GM19452 (cell line): ENCODE results near the gene BZW1.
A peak's percentile ranks its signal among the peaks of the same experiment; 100 is the strongest.
"Not testable (repeated sequence)": the region's sequence is repeated elsewhere in the genome, so short reads cannot be mapped to it uniquely, and the experiment has no call there.

Source experiments
- ATAC-seq: cut with Tn5 transposase; IDR thresholded peaks from one replicate; pipeline ENCODE4 v1.9.1; 2021; ENCODE audit not compliant: unreplicated experiment

BZW1 gene

GRCh38 chr2:200790185-200790584, 21.5 kb upstream of the BZW1 start:
- ATAC-seq: no peak

DNA sequence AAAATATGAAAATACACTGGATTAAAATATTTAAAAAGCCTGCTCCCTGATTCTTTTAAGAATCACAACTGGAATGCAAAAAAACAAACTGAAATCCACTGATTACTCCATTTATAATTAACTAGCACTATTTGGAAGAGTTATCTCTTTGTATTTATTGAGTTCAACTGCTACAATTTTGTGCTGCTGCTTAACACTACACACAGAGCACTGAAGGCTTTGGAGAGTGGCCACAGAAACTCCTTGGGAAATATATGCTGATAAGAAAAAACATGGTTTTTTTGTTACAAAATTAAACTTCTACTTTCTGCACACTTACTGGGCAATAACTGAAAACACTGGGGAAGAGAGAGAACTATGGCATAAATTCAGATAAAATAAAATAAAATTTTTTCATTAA, 19.8 kb upstream of the BZW1 start:
- no peak for ATAC-seq

DNA sequence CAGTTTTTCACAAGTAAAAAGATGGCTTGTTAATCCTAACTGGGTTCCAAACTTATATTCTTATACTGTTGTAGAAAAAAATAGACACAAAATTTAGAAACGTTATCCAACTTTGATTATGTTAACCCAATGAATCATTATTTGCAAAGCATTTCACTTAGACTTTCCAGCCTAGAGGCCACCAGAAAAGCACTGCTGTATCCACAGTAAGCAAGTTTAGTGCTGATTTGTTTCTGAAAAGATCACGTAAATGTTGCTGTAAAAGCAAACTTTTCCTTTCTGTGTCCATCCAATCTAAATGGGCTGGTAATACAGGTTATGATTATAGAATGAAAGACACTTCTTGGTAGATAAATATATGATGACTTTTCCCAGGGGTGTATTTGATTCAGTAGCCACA, 17.6 kb upstream of the BZW1 start:
- no peak for ATAC-seq

GRCh38 chr2:200795028-200795440, 16.7 kb upstream of the BZW1 start:
- ATAC-seq: no peak

- no peak for ATAC-seq
Observed at GRCh38 chr2:200796561-200796960, 15.1 kb upstream of the BZW1 start.

- no peak for ATAC-seq
Observed at GRCh38 chr2:200797242-200797770, 14.4 kb upstream of the BZW1 start.

DNA sequence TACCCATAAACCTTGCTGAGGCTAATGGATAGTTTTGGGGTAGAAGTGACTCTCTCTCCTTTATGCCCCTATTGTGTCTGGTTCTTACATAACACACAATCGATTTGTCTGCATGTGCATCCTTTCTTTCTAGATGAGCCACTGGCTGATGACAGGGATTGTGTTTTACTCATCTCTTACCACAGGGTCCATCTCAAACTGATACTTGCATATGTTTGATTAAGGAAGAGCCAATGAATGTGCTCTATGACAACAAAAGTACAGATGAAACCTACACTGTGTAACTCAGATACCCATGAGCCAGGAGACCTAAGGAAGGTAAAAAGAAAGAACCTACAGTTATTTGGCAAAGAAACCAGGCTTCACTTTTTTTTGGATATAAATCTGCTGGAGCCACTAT, 13.2 kb upstream of the BZW1 start:
- no peak for ATAC-seq

- no peak for ATAC-seq
Observed at GRCh38 chr2:200800458-200800857, 11.3 kb upstream of the BZW1 start.

DNA sequence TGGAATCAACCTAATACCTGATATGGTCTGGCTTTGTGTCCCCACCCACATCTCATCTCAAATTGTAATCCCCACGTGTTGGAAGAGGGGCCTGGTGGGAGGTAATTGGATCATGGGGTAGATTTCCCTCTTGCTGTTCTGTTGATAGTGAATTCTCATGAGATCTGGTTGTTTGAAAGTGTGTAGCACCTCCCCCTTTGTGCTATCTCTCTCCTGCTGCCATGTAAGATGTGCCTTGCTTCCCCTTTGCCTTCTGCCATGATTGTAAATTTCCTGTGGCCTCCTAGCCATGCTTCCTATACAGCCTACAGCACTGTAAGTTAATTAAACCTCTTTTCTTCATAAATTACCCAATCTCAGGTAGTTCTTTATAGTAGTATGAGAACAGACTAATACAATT, 10.3 kb upstream of the BZW1 start:
- not testable (repeated sequence) for ATAC-seq

DNA sequence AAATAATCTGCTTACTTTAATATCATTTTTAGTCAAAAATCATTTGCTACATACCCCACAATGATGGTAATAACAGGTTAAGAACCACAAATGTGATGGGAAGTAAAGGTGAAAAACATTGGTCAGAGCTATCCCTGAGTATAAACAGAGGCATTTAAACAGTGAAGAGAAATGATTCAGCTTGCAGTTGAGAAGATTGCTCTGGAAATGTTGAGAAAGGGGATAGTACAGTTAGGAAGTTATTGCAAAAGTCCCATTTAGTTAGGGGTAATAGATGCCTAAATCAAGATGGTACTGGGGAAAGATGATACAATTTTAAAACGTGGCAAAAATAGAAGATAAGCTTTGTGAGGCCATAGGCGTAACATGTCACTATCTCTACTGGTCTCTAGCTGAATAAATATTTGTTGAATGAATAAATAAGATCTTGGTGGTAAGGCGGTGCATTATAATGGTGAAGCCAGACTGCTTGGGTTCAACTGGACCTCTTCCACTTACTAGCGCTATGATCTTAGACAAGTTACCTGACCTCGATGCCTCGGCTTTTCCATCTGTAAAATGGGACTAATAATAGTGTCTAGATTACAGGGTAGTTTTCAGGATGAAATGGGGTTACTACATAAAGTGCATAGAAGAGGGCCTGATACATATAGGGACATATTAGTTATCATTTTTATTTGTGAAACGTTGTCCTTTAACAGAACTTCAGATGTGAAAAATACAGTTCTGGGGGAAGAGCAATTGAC, 2.0 kb upstream of the BZW1 start:
- ATAC-seq: no peak

GRCh38 chr2:200810252-200810997, 1.3 kb upstream of the BZW1 start:
- ATAC-seq: no peak

- no peak for ATAC-seq
Observed at GRCh38 chr2:200810998-200811332, 745 bp upstream of the BZW1 start.

DNA sequence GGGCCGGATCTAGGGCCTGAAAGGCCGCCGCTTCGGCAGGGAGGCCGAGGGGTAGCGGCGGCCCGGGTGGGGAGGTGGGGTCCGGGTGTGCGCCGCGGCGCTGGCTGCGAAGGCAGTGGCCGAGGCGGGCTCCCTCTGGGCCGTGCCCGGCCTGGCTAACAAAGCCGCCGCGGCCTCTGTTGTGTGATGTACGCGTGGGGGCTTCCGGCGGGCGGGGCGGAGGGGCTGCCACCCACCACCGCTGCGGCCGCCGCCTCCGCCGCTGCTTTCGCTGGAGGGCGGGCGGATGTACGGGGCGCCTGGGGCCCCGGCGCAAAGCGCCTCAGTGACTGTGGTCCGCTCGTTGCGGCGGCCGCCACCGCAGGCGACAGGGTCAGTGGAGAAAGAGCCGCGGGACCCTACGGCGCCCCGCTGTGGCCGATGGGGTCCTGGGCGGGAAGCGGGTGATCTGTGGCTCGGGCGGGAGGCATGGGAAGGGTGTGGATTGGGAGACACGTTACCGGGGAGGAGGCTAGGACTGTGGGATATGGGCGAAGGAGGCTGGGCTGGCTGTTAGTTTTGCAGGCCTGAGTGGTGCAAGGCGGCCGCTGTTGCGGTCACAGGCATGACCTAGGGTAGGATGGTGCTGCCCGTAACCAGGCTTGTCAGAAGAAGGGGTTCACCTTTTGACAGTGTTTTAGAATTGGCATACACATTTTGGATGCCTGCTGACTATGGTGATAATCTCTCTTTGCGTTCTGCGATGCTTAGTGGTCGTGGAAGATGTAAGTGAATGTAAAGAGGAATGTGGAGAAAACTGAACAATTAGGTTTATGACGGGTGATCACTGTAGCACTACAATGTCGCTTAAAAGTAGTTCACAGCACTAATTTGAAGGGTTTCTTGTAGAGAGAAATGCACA, 662 bp downstream of the BZW1 start:
- peak; percentile 50 for ATAC-seq

DNA sequence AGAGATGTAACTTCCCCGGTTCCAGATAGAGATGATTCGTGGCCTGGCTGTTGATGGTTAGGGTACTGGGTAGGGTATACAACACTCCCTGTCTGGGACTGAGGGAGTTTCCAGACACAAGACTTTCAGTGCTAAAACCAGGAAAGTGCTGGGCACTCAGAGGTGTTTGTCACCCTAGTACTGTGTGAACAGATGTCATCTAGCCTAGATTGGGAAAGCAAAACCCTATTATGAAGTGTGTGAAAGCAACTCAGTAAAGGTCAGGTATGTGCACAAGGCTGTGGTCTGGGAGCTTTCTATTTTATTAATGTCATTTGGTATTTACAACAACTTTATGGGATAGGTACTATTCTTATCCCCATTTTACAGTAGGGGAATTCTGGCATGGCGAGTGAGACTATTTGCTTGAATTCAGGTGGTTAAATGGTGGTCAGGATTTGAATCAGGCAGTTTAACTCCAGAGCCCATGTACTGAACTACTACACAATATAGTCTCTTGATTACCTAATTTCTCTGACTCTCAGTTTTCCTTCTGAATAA, 2.6 kb downstream of the BZW1 start:
- ATAC-seq: no peak

GRCh38 chr2:200814917-200815316, 3.2 kb downstream of the BZW1 start:
- no peak for ATAC-seq

DNA sequence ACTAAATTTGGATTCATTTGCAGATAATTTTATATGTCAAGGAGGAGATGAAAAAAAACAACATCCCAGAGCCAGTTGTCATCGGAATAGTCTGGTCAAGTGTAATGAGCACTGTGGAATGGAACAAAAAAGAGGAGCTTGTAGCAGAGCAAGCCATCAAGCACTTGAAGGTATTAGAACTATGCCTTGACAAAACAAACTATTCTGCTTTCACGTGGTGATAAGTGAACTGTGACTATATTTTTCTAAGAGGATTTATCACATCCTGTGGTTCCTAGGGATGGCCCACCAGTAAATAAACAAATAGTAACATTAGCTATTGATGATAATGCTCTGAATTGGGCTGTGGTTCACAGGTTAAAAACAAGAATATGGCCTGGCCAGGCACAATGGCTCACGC, 7.0 kb downstream of the BZW1 start:
- not testable (repeated sequence) for ATAC-seq

DNA sequence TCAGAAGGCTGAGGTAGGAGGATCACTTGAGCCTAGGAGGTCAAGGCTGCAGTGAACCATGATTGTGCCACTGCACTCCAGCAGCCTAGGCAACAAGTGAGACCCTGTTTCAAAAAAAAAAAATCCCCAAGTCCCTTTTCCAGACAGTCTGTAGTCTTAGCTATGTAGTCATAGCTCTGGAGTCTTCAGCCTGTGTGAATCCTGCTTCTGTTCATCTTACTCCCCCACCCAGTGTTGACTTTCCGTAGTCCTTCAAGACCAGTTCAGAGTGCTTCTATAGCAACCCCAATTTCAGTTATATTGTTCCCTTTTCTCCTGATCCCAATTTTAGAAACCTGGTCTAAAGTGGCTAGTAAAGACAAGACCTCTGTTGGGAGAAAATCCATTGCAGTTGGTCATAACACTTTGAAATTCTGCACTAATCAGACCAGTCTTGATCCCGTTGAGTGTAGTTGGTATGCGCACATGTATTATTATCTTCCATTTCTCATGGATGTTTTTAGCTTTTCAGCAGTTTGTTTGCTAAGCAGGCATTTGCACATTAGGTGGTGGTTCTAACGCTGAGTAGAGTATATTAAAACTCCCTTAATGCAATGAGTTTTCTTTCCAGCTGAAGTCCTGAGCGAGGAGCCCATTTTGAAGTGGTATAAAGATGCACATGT, 9.0 kb downstream of the BZW1 start:
- ATAC-seq: no peak

DNA sequence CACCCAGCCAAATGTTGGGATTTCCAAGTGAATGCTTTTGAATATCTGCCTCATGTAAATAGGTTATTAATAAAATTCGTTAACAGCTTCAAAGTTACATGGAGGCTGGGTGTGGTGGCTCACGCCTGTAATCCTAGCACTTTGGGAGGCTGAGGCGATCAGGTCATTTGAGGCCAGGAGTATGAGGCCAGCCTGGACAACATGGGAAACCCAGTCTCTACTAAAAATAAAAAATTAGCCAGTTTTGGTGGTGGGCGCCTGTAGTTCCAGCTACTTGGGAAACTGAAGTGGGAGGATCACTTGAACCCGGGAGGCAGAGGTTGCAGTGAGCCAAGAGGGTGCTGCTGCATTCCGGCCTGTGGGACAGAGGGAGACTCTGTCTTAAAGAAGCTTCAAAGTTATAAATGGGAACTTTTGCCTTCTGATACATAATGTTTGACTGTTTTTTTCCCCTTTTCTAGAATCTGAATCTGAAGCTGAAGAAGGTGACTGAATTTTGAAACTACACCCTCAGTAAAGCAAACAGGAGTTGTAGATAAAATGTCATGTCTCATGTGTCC, 10.1 kb downstream of the BZW1 start:
- no peak for ATAC-seq

DNA sequence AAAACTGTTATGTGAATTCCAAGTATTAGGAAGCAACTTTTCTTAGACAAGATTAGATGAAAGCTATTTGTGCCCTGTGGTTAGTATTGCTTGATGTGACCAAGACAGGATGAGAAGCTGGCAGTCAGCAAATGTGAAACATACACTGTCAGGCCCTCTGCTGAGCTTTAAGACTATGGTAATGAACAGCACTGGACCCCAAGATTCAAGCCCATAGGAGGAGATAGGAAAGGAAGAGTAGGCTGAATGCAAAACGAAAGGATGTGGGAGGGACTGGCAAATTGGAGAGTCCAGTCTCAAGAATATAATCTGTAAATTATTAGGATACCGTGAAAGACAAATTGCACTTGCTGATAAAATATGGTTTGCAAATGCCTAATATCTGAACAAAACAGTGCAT, 16.4 kb downstream of the BZW1 start:
- no peak for ATAC-seq

DNA sequence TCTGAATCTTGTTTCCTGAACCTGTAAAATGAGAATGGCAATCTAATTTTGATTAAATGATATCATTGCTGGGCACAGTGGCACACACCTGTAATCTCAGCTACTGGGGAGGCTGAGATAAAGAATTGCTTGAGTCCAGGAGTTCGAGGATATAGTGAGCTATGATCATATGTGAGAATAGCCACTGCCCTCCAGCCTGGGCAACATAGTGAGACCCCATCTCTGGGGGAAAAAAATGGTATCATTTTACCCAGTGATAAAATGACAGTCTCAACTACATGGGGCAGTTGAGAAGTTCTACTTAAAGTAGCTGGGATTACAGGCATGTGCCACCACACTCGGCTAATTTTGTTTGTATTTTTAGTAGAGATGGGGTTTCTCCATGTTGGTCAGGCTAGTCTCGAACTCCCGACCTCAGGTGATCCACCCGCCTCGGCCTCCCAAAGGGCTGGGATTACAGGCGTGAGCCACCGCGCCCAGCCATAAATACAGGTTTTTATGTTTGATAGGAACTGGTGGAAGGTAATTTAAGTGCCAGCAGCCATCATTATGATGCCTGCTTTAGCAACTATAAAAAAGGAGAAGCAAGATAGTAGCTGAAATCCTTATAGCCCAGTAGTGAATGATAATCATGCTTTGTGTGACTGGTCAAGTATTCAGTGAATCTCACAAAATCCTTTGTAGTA, 17.0 kb downstream of the BZW1 start:
- ATAC-seq: no peak
